ENCODE measurements around the gene TSPYL1.

GRCh38 chr6:116258520-116258919 is 21.2 kb downstream of the TSPYL1 start:
- TF ChIP-seq EZH2 (IDR thresholded peaks at IDR 0.05; ENCODE audit: low read depth, unreplicated experiment) (no peak), CTCF (conservative IDR thresholded peaks at IDR 0.05; ENCODE audit: low read depth in 2 of 2) (no peak)

Measured in GM23338 (cell line).